MCF 10A (cell line): Measurements from ENCODE around the gene OTOF. TPM values are rescaled to one million over a fixed set of nuclear protein-coding genes. Genes with fewer than 3 reads are reported as not detected.

Experiments
- BruUV-seq: library from RNA; stranded (reverse); fragments of 400-500 nt; replicated peaks from 2 replicates; lab custom pipeline; 2021; lab: Mats Ljungman, UMichigan
- CTCF ChIA-PET: fragments of 300-600 bp; sonication (Branson Sonifier 250); formaldehyde crosslinking; extraction: SDS; loops from one replicate; lab custom pipeline; 2021; ENCODE audit warnings: antibody characterized with exemption, inconsistent platforms; lab: Yijun Ruan, JAX
- POLR2A ChIA-PET: fragments of 300-600, 350-650 bp; sonication (Branson Sonifier 250); formaldehyde crosslinking; extraction: SDS; loops from one replicate; lab custom pipeline; 2020; ENCODE audit warnings: antibody characterized with exemption, inconsistent platforms; lab: Yijun Ruan, JAX
- DNase-seq: peaks from one replicate; pipeline ENCODE4 v3.0.0-alpha.2; 2018; ENCODE audit not compliant: unreplicated experiment
- H3K27ac Mint-ChIP-seq: one replicate; pipeline ENCODE4 v1.8.0; 2022; ENCODE audit warnings: mild to moderate bottlenecking, low read depth, mixed read lengths; ENCODE audit not compliant: unreplicated experiment
- H3K27me3 Mint-ChIP-seq: one replicate; pipeline ENCODE4 v1.8.0; 2022; ENCODE audit warnings: mixed read lengths; ENCODE audit not compliant: insufficient read depth, unreplicated experiment
- H3K36me3 Mint-ChIP-seq: one replicate; pipeline ENCODE4 v1.8.0; 2022; ENCODE audit warnings: mild to moderate bottlenecking, moderate library complexity, mixed read lengths; ENCODE audit not compliant: insufficient read depth, unreplicated experiment
- H3K4me1 Mint-ChIP-seq: one replicate; pipeline ENCODE4 v1.8.0; 2022; ENCODE audit warnings: mixed read lengths; ENCODE audit not compliant: insufficient read depth, unreplicated experiment
- H3K4me3 Mint-ChIP-seq: one replicate; pipeline ENCODE4 v1.8.0; 2022; ENCODE audit warnings: mild to moderate bottlenecking, moderate library complexity, mixed read lengths; ENCODE audit not compliant: unreplicated experiment
- H3K9me3 Mint-ChIP-seq: one replicate; pipeline ENCODE4 v1.8.0; 2022; ENCODE audit warnings: mixed read lengths; ENCODE audit not compliant: unreplicated experiment
- intact Hi-C: fragments of 100-400 bp; cut with micrococcal nuclease; formaldehyde crosslinking; loops from 2 replicates; pipeline ENCODE4 v1.14.1; 2022
- total RNA-seq: library from RNA; stranded (reverse); gene quantifications from 2 replicates; pipeline ENCODE4 v1.2.3, GENCODE V29; 2022
- TF ChIP-seq, protein P1 (sequence below): fragments of 200-600 bp; IDR thresholded peaks from one replicate; pipeline ENCODE4 v1.8.0; 2022; ENCODE audit warnings: antibody characterized with exemption, mild to moderate bottlenecking; ENCODE audit not compliant: unreplicated experiment

OTOF gene
- total RNA-seq, 1 experiment from 2014 or later, result not detected

- Mint-ChIP-seq H3K36me3 (no peaks in the 10 kb centered on the region), H3K4me3 (no peak overlapping the region), H3K4me1 (no peaks in the 10 kb centered on the region), H3K27ac (no peak overlapping the region), H3K9me3 (no peaks in the 10 kb centered on the region), H3K27me3 (peaks cover 22% of the 10 kb centered on the region)
- no peak for DNase-seq
- ChIA-PET POLR2A (no interaction called here), CTCF (interaction anchor here (0.5 kb wide), 1 partner anchor 70 kb away, joined by 4 read pairs; no protein-coding TSS in a partner anchor)
- BruUV-seq, result no TSS peak
- TF ChIP-seq, protein P1, sequence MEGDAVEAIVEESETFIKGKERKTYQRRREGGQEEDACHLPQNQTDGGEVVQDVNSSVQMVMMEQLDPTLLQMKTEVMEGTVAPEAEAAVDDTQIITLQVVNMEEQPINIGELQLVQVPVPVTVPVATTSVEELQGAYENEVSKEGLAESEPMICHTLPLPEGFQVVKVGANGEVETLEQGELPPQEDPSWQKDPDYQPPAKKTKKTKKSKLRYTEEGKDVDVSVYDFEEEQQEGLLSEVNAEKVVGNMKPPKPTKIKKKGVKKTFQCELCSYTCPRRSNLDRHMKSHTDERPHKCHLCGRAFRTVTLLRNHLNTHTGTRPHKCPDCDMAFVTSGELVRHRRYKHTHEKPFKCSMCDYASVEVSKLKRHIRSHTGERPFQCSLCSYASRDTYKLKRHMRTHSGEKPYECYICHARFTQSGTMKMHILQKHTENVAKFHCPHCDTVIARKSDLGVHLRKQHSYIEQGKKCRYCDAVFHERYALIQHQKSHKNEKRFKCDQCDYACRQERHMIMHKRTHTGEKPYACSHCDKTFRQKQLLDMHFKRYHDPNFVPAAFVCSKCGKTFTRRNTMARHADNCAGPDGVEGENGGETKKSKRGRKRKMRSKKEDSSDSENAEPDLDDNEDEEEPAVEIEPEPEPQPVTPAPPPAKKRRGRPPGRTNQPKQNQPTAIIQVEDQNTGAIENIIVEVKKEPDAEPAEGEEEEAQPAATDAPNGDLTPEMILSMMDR, result no peak
- intact Hi-C loops, result no loop called here
Measured at GRCh38 chr2:26484579-26484978, 6.7 kb upstream of the OTOF start.

- no TSS peak for BruUV-seq
- intact Hi-C loops, result no loop called here
- Mint-ChIP-seq H3K4me1 (no peaks in the 10 kb centered on the region), H3K27ac (no peak overlapping the region), H3K9me3 (no peaks in the 10 kb centered on the region), H3K4me3 (no peak overlapping the region), H3K36me3 (no peaks in the 10 kb centered on the region), H3K27me3 (peaks cover 22% of the 10 kb centered on the region)
- TF ChIP-seq, protein P1, result no peak
- no peak for DNase-seq
- POLR2A ChIA-PET, result no interaction called here
- CTCF ChIA-PET, result interaction anchor here (0.5 kb wide), 1 partner anchor 70 kb away, joined by 4 read pairs; no protein-coding TSS in a partner anchor
Measured at GRCh38 chr2:26483957-26484565, 6.1 kb upstream of the OTOF start.

DNA sequence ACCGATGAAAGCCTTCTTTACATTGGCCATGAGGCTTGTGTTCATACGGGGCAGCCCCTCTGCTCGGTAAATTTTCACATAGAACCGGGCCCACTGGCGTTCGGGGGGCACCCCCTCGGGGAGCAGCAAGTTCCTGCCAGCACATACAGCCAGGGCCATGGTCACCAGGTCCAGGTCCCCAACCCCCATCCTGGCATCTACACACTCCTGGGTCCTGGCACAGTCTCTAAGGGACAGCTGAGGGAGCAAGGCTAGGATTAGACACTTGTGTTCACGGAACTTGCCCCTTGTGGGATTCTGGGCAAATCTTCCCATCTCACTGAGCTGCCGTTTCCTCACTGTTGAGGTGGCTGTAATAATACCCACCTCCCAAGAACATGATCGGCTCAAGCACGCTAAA, 5.6 kb upstream of the OTOF start:
- TF ChIP-seq, protein P1, result no peak
- H3K9me3 Mint-ChIP-seq, result no peaks in the 10 kb centered on the region
- peaks cover 22% of the 10 kb centered on the region for H3K27me3 Mint-ChIP-seq
- BruUV-seq, result no TSS peak
- H3K4me3 Mint-ChIP-seq, result no peak overlapping the region
- no peak for DNase-seq
- H3K36me3 Mint-ChIP-seq, result no peaks in the 10 kb centered on the region
- POLR2A ChIA-PET, result no interaction called here
- CTCF ChIA-PET, result no interaction called here
- intact Hi-C loops, result no loop called here
- no peaks in the 10 kb centered on the region for H3K4me1 Mint-ChIP-seq
- no peak overlapping the region for H3K27ac Mint-ChIP-seq

GRCh38 chr2:26483027-26483326, 5.1 kb upstream of the OTOF start:
- Mint-ChIP-seq H3K27me3 (peaks cover 22% of the 10 kb centered on the region), H3K4me1 (peaks cover 2% of the 10 kb centered on the region), H3K27ac (no peak overlapping the region), H3K9me3 (no peaks in the 10 kb centered on the region), H3K36me3 (no peaks in the 10 kb centered on the region), H3K4me3 (no peak overlapping the region)
- ChIA-PET POLR2A (no interaction called here), CTCF (no interaction called here)
- TF ChIP-seq, protein P1, result no peak
- intact Hi-C loops, result no loop called here
- DNase-seq, result no peak
- BruUV-seq, result no TSS peak
